NCI-H82 (cell line): ENCODE data around the gene C19orf12.

Experiments
- DNase-seq: peaks from one replicate; lab custom pipeline; 2025; lab: John Stamatoyannopoulos, UW

C19orf12 gene

DNA sequence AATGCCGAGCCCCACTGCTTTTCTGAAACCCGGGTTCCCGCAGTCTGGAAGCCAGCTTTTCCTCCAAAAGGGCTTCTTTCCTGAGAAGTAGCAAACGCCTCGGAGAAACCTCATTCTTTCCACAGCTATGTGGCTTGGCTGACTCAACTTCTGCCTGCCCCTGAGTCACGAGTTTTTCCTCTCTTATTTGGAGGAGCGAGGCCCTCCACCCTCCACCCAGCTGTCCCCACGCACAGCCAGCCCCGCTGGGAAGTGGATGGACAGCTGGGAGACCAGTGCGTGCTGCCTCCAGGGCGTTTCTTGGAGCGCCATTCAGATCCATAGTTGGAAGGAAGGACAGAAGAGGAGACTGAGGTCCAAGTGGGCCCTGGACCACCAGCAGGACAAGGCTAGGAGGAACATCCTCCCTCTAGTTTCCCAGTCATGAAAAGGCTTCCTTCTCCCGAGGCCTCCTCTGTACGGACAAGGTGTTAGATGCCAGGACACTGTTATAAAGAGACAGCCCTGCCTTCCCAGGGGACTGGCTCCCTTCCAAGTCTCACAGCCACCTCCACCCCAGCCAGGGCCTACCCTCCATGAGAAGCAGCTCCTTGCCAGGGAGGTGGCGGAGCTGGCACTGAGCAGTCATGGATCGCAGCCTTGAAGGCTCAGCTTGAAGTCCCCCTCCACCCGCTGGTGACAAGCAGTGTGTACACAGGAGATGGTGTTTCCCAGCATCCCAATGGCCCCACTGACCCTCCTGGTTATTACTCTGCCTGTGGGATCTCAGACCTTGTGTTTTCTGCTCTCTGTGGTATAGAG, 52.3 kb downstream of the C19orf12 start:
- no peak for DNase-seq

DNA sequence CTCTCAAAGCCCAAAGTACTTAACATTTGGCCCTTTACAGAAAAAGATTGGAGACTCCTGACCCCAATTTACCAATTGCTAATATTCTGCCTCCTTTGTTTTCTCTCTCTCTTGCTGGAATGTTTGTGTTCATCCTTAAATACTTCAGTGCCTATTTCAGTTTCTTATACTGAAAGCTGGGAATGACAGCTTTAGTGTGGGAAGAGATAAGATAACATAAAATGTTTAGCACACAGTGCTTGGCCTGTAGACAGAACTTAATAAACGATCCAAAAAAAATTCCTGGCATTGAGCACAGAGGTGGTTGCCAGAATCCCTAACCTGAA, 52.8 kb downstream of the C19orf12 start:
- DNase-seq, result no peak

- no peak for DNase-seq
Measured at GRCh38 chr19:29660835-29661234, 54.2 kb downstream of the C19orf12 start.

DNA sequence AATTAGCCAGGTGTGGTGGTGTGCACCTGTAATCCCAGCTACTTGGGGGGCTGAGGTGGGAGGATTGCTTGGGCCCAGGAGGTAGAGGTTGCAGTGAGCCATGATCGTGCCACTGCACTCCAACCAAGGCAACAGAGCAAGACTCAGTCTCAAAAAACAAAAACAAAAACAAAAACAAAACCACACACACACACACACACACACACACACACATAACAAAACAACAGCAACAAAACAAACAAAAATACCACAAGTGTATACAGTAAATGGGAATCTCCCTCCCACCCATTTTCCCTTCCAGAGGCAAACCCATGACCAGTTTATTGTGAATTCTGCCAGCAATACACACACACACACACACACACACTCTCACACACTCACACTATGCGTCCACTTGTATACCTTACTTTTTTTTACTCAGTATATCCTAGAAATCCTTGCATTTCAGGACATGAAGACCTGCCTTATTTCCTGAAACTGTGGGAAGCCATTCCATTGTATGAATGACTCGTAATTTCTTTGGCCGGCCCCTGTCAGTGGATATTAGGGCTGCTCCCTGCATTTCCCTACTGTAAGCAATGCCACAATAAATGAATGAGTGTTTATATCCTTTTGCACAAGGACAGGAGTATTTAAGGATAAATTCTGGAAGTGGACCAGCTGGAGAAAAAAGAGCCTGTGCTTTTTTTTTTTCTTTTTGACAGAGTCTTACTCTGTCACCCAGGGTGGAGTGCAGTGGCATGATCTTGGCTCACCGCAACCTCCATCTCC, 56.7 kb downstream of the C19orf12 start:
- no peak for DNase-seq

- DNase-seq, result no peak
Measured at GRCh38 chr19:29655648-29656335, 59.3 kb downstream of the C19orf12 start.

DNA sequence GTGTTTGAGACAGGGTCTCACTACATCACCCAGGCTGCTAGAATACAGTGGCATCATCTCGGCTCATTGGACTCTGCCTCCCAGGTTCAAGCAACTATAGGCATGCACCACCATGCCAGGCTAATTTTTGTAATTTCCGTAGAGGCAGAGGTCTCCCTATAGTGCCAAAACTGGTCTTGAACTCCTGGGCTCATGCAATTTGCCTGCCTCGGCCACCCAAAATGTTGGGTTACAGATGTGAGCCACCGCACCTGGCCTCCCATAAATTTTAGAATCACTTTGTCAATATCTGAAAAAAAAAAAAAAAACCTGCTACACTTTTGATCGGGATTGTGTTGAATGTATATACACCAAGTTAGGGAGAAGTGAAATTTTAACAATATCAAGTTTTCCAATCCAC, 61.7 kb downstream of the C19orf12 start:
- DNase-seq, result no peak

GRCh38 chr19:29651622-29652394, 63.3 kb downstream of the C19orf12 start:
- DNase-seq, result no peak

- no peak for DNase-seq
Measured at GRCh38 chr19:29650772-29651387, 64.2 kb downstream of the C19orf12 start.
